ENCODE measurements around the gene CMPK2.

Gene CMPK2

GRCh38 chr2:6800553-6800952 lies 65.2 kb downstream of the CMPK2 start:
- no peak for DNase-seq

Data from NCI-H1436 treated with DMSO at 0.1 percent for 48 hours (cell line).